IMR-90 (cell line): ENCODE measurements around the gene ANKEF1. TPM values are rescaled to one million over a fixed set of nuclear protein-coding genes. Genes with fewer than 3 reads are reported as not detected.

Experiments
- ATAC-seq: fragments of 200-7000 bp; cut with Tn5 transposase; 2 replicates; pipeline ENCODE4 v1.9.1; 2020; ENCODE audit warnings: low read depth, mild to moderate bottlenecking, moderate library complexity
- BruUV-seq: library from RNA; stranded (reverse); fragments of 400-500 nt; replicated peaks from 2 replicates; lab custom pipeline; 2021; lab: Mats Ljungman, UMichigan
- CTCF ChIA-PET: fragments of 300-600 bp; formaldehyde crosslinking; extraction: SDS; loops from one replicate; lab custom pipeline; 2021; ENCODE audit warnings: antibody characterized with exemption; lab: Yijun Ruan, JAX
- POLR2A ChIA-PET: fragments of 300-600 bp; sonication (Branson Sonifier 250); formaldehyde crosslinking; loops from one replicate; lab custom pipeline; 2022; ENCODE audit warnings: antibody characterized with exemption; ENCODE audit not compliant: unreplicated experiment; lab: Charles Lee
- DNase-seq: peaks from one replicate; pipeline ENCODE4 v3.0.0; 2013
- H2AFZ ChIP-seq: replicated peaks from 2 replicates; pipeline ENCODE3; 2013; ENCODE audit warnings: low read length, mild to moderate bottlenecking; ENCODE audit not compliant: poor library complexity
- H2AK5ac ChIP-seq: 2 replicates; pipeline ENCODE4 v1.6.1; 2013; ENCODE audit warnings: low read depth, low read length, inconsistent platforms
- H2AK9ac ChIP-seq: replicated peaks from 2 replicates; pipeline ENCODE3; 2013; ENCODE audit warnings: mild to moderate bottlenecking, low read depth, low read length, moderate library complexity; ENCODE audit not compliant: poor library complexity
- H2BK120ac ChIP-seq: 2 replicates; pipeline ENCODE4 v1.6.1; 2013; ENCODE audit warnings: low read depth, low read length, inconsistent platforms
- H2BK15ac ChIP-seq: 3 replicates; pipeline ENCODE4 v1.6.1; 2013; ENCODE audit warnings: low read depth, low read length, inconsistent platforms
- H2BK20ac ChIP-seq: 2 replicates; pipeline ENCODE4 v1.6.1; 2013; ENCODE audit warnings: low read depth, mild to moderate bottlenecking, inconsistent platforms, low read length, moderate library complexity
- H2BK5ac ChIP-seq: 2 replicates; pipeline ENCODE4 v1.6.1; 2013; ENCODE audit warnings: mild to moderate bottlenecking, low read depth, low read length, inconsistent platforms; ENCODE audit not compliant: poor library complexity, severe bottlenecking
- H3K14ac ChIP-seq: replicated peaks from 2 replicates; pipeline ENCODE4 v1.6.1; 2013; ENCODE audit warnings: low read depth, low read length, inconsistent platforms
- H3K18ac ChIP-seq: 2 replicates; pipeline ENCODE4 v1.6.1; 2013; ENCODE audit warnings: low read depth, low read length, control low read depth
- H3K23ac ChIP-seq: 2 replicates; pipeline ENCODE4 v1.6.1; 2013; ENCODE audit warnings: low read depth, low read length, inconsistent platforms
- H3K27ac ChIP-seq: 2 replicates; pipeline ENCODE4 v1.5.1; 2013; ENCODE audit warnings: mild to moderate bottlenecking, control low read depth, low read length; ENCODE audit not compliant: insufficient read depth
- H3K27me3 ChIP-seq: 2 replicates; pipeline ENCODE4 v1.6.1; 2013; ENCODE audit warnings: low read length; ENCODE audit not compliant: control insufficient read depth, insufficient read depth
- H3K36me3 ChIP-seq: 2 replicates; pipeline ENCODE4 v1.6.1; 2013; ENCODE audit warnings: low read length, mixed read lengths; ENCODE audit not compliant: control insufficient read depth, insufficient read depth
- H3K4ac ChIP-seq: 2 replicates; pipeline ENCODE4 v1.6.1; 2013; ENCODE audit warnings: low read depth, low read length, inconsistent platforms
- H3K4me1 ChIP-seq: 2 replicates; pipeline ENCODE4 v1.6.1; 2013; ENCODE audit warnings: low read length, mixed read lengths; ENCODE audit not compliant: control insufficient read depth, insufficient read depth
- H3K4me2 ChIP-seq: 2 replicates; pipeline ENCODE4 v1.6.1; 2013; ENCODE audit warnings: low read depth, mild to moderate bottlenecking, control low read depth, low read length, moderate library complexity
- H3K4me3 ChIP-seq: 2 replicates; pipeline ENCODE4 v1.5.1; 2013; ENCODE audit warnings: low read depth, mild to moderate bottlenecking, control low read depth, low read length, moderate library complexity; ENCODE audit not compliant: insufficient read depth
- H3K56ac ChIP-seq: 2 replicates; pipeline ENCODE4 v1.6.1; 2013; ENCODE audit warnings: low read length, inconsistent platforms; ENCODE audit not compliant: insufficient read depth; ENCODE audit errors: extremely low read depth
- H3K79me1 ChIP-seq, 2 experiments: 2 replicates each; pipeline ENCODE4 v1.6.1; 2013; ENCODE audit warnings: low read length in 2 of 2, inconsistent platforms in 1 of 2, low read depth in 1 of 2
- H3K9ac ChIP-seq: 2 replicates; pipeline ENCODE4 v1.6.1; 2013; ENCODE audit warnings: low read depth, low read length, control low read depth
- H3K9me1 ChIP-seq: 2 replicates; pipeline ENCODE4 v1.6.1; 2013; ENCODE audit warnings: low read length, inconsistent platforms; ENCODE audit not compliant: insufficient read depth
- H3K9me3 ChIP-seq: 2 replicates; pipeline ENCODE4 v1.6.1; 2013; ENCODE audit warnings: low read length; ENCODE audit not compliant: control insufficient read depth, insufficient read depth
- H4K20me1 ChIP-seq: 2 replicates; pipeline ENCODE4 v1.6.1; 2013; ENCODE audit warnings: low read length, inconsistent platforms; ENCODE audit not compliant: insufficient read depth
- H4K5ac ChIP-seq: 2 replicates; pipeline ENCODE4 v1.6.1; 2013; ENCODE audit warnings: mild to moderate bottlenecking, low read depth, low read length, control low read depth
- H4K8ac ChIP-seq, 2 experiments: 2 replicates each; pipeline ENCODE4 v1.6.1; 2013; ENCODE audit warnings: low read depth in 2 of 2, low read length in 2 of 2, control low read depth in 1 of 2, inconsistent platforms in 1 of 2
- H4K91ac ChIP-seq: 2 replicates; pipeline ENCODE4 v1.6.1; 2013; ENCODE audit warnings: low read depth, low read length, inconsistent platforms; ENCODE audit not compliant: insufficient read depth
- BHLHE40 ChIP-seq: fragments of 150-350 bp; IDR thresholded peaks from 2 replicates; pipeline ENCODE4 v1.6.1; 2016; ENCODE audit warnings: mild to moderate bottlenecking, low read depth, low read length
- CEBPB ChIP-seq: IDR thresholded peaks from 2 replicates; pipeline ENCODE4 v1.6.1; 2012; ENCODE audit warnings: low read depth, low read length, improper control_type of control experiment
- CHD1 ChIP-seq: IDR thresholded peaks from 2 replicates; pipeline ENCODE4 v1.6.1; 2012; ENCODE audit warnings: low read depth, low read length, improper control_type of control experiment
- CTCF ChIP-seq: conservative IDR thresholded peaks from 2 replicates; pipeline ENCODE4 v1.5.1; 2012; ENCODE audit warnings: mild to moderate bottlenecking, low read depth, low read length, improper control_type of control experiment
- ELK1 ChIP-seq: fragments of 150-350 bp; IDR thresholded peaks from 2 replicates; pipeline ENCODE4 v1.6.1; 2016; ENCODE audit warnings: low read depth, mild to moderate bottlenecking, low read length, moderate library complexity, borderline replicate concordance
- FOS ChIP-seq: fragments of 150-350 bp; IDR thresholded peaks from 2 replicates; pipeline ENCODE4 v1.6.1; 2016; ENCODE audit warnings: low read depth, low read length
- MAZ ChIP-seq: IDR thresholded peaks from 2 replicates; pipeline ENCODE4 v1.6.1; 2012; ENCODE audit warnings: low read depth, mild to moderate bottlenecking, low read length, improper control_type of control experiment, moderate library complexity, borderline replicate concordance
- MXI1 ChIP-seq: IDR thresholded peaks from 2 replicates; pipeline ENCODE4 v1.6.1; 2012; ENCODE audit warnings: low read depth, mild to moderate bottlenecking, low read length, moderate library complexity, borderline replicate concordance
- NFE2L2 ChIP-seq: fragments of 150-350 bp; IDR thresholded peaks from 2 replicates; pipeline ENCODE4 v1.6.1; 2016; ENCODE audit warnings: low read depth, mild to moderate bottlenecking, low read length
- POLR2A ChIP-seq: IDR thresholded peaks from 2 replicates; pipeline ENCODE4 v1.6.1; 2012; ENCODE audit warnings: mild to moderate bottlenecking, low read depth, low read length
- RAD21 ChIP-seq: IDR thresholded peaks from 2 replicates; pipeline ENCODE4 v1.6.1; 2012; ENCODE audit warnings: low read length, improper control_type of control experiment
- RCOR1 ChIP-seq: IDR thresholded peaks from 2 replicates; pipeline ENCODE4 v1.6.1; 2012; ENCODE audit warnings: mild to moderate bottlenecking, low read length, improper control_type of control experiment; ENCODE audit not compliant: insufficient replicate concordance
- RFX5 ChIP-seq: IDR thresholded peaks from 2 replicates; pipeline ENCODE4 v1.8.0; 2012; ENCODE audit warnings: low read depth, mild to moderate bottlenecking, low read length, moderate library complexity
- SMC3 ChIP-seq: fragments of 150-350 bp; IDR thresholded peaks from 2 replicates; pipeline ENCODE4 v1.6.1; 2016; ENCODE audit warnings: low read depth, mild to moderate bottlenecking, antibody characterized with exemption, low read length, moderate library complexity
- USF2 ChIP-seq: fragments of 150-350 bp; IDR thresholded peaks from 2 replicates; pipeline ENCODE4 v1.6.1; 2017; ENCODE audit warnings: mild to moderate bottlenecking, antibody characterized with exemption, low read length, low read depth
- WGBS, 2 experiments: methylation state at CpG; one replicate each; pipeline versions ENCODE4 v1.1.5 to v1.1.7; 2013; ENCODE audit warnings: missing lambda C conversion rate in 2 of 2; ENCODE audit not compliant: insufficient read length in 1 of 2; ENCODE audit errors: extremely low coverage in 2 of 2; 5-methylcytosine and 5-hydroxymethylcytosine counted together
- dilution Hi-C: fragments of 300-500 bp; cut with HindIII; formaldehyde crosslinking; loops from one replicate; pipeline ENCODE4 v1.14.3; 2018; ENCODE audit warnings: low sequenced_read_pairs; ENCODE audit not compliant: unreplicated experiment
- in situ Hi-C: fragments of 300-500 bp; cut with MboI; formaldehyde crosslinking; loops from 3 replicates; pipeline ENCODE4 v1.14.3; 2019; ENCODE audit warnings: low sequenced_read_pairs, inconsistent platforms, mixed read lengths
- intact Hi-C: fragments of 100-400 bp; cut with micrococcal nuclease; formaldehyde crosslinking; loops from 2 replicates; pipeline ENCODE4 v1.10.0; 2022
- polyA plus RNA-seq, 3 experiments: library from polyadenylated mRNA; depleted of rRNA; stranded (reverse); fragments of >200 nt; gene quantifications; 2 replicates each; pipeline ENCODE4 v1.2.3, GENCODE V29; 2012; ENCODE audit warnings: low replicate concordance in 1 of 3
- total RNA-seq: library from RNA; depleted of rRNA; stranded (reverse); fragments of >200 nt; gene quantifications from 2 replicates; pipeline ENCODE4 v1.2.3, GENCODE V29; 2012

The ANKEF1 gene
- total and polyA plus RNA-seq, 2 of the 4 experiments (the other 2 are of a cell fraction): 0.31 to 0.54 TPM

- intact Hi-C loops: no loop called here
- Histone ChIP-seq H3K14ac (no peak overlapping the region), H4K20me1 (no peaks in the 10 kb centered on the region), H4K91ac (no peak overlapping the region), H3K4me2 (peak overlapping the region; percentile 19), H3K56ac (no peak overlapping the region), H3K9me3 (no peaks in the 10 kb centered on the region), H3K27me3 (peaks cover 6% of the 10 kb centered on the region), H2AK5ac (no peak overlapping the region), H3K9ac (no peak overlapping the region), H3K23ac (no peak overlapping the region), H3K4ac (no peak overlapping the region), H2AFZ (no peak overlapping the region), H3K9me1 (no peaks in the 10 kb centered on the region), H2BK120ac (no peak overlapping the region), H2BK20ac (no peak overlapping the region), H3K4me1 (no peaks in the 10 kb centered on the region), H3K4me3 (no peak overlapping the region), H3K27ac (no peak overlapping the region), H2BK15ac (no peak overlapping the region), H3K79me1 (no peaks in the 10 kb centered on the region), H4K8ac (no peak overlapping the region), H2BK5ac (no peak overlapping the region), H2AK9ac (no peak overlapping the region), H4K5ac (no peak overlapping the region), H3K18ac (no peak overlapping the region), H3K36me3 (no peaks in the 10 kb centered on the region)
- CTCF ChIA-PET: no interaction called here
- DNase-seq (no peak), ATAC-seq (peak; percentile 46; the same call in 1 of the 2 replicates)
- WGBS, 2 experiments: 25% methylated on average over 4 of the region's 8 CpGs; no CpG with 5 or more reads in 1 of the 2 experiments
- POLR2A ChIA-PET: no interaction called here
- dilution Hi-C loops: no loop called here
- no TSS peak for BruUV-seq
- in situ Hi-C loops: no loop called here
- TF ChIP-seq RCOR1 (no peak), NFE2L2 (no peak), RFX5 (no peak), CEBPB (no peak), SMC3 (no peak), CTCF (no peak), USF2 (no peak), MXI1 (no peak), FOS (no peak), RAD21 (no peak), CHD1 (no peak), MAZ (no peak), BHLHE40 (no peak), POLR2A (no peak), ELK1 (no peak)
Measured at GRCh38 chr20:10060226-10060625, 25.4 kb downstream of the ANKEF1 start.
